HG03039 (cell line): ENCODE data around the gene TLK1.
"Not testable (repeated sequence)": the region's sequence is repeated elsewhere in the genome, so short reads cannot be mapped to it uniquely, and the experiment has no call there.

Experiments
- ATAC-seq: cut with Tn5 transposase; IDR thresholded peaks from one replicate; pipeline ENCODE4 v1.9.1; 2021; ENCODE audit warnings: mild to moderate bottlenecking, moderate library complexity; ENCODE audit not compliant: unreplicated experiment

The TLK1 gene

GRCh38 chr2:171086352-171087290 lies 74.1 kb downstream of the TLK1 start:
- no peak for ATAC-seq

DNA sequence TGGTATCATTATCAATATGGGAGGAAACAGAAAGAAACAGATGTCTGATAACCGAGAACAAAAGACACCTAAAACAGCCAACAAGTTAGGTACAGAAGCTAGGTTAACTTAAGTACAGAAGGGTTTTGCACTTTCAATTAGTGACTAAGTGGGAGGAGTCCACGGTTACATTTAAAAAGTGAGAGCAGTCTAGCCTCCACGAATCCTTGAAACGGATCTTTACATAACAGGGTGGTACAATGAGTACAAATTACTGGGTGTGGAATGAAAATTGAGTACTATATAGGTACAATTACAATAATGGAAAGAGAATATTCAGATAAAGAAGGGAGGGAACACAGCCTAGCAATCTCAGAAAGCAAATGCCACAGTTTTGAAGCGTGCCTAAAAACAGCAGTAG lies 76.6 kb downstream of the TLK1 start:
- no peak for ATAC-seq

- ATAC-seq: no peak
These were observed 77.2 kb downstream of the TLK1 start for GRCh38 chr2:171083451-171083850.

DNA sequence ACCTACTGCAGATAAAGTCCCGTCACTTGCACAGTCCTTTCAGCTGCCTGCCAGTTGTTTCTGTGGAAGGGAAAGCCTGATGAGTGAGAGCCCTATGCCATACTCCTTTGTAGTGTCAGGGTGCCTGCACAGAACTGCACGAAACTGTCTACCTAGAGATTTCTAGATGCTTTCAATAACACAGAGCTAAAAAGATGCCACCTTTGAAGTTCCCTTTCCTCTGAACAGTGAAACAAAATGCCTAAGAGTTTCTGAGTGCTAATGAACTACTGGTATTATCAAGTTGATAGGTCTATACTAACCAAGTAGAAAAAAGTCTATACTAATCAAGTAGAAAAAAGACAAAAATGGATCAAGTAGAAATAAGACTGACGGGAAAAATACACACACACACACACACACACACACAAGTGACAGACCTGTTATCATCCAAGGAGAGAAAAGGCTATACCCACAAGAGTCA lies 79.0 kb downstream of the TLK1 start:
- no peak for ATAC-seq

DNA sequence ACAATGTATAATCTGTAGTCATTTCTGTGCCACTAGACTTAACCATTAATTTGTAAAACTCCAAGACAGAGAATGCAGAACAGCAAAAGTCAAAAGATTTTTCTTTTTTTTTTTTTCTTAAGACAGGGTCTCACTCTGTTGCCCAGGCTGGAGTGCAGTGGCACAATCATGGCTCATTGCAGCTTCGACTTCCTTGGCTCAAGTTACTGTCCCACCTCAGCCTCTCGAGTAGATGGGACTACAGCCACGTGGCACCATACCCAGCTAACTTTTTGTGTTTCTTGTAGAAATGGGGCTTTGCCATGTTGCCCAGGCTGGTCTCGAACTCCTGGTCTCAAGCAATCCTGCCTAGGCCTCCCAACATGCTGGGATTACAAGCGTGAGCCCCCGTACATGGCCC lies 80.1 kb downstream of the TLK1 start:
- no peak for ATAC-seq

DNA sequence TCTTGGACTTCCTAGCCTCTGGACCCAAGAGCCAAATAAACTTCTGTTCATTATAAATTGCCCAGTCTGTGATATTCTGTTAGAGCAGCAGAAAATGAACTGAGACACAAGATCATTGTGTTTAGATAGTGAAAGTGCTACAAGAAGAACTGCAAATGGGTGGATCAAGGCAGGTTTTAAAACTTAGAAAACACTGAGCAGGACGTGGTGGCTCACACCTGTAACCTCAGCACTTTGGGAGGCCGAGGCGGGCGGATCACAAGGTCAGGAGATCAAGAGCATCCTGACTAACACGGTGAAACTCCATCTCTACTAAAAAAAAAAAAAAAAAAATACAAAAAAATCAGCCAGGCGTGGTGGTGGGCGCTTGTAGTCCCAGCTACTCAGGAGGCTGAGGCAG lies 84.3 kb downstream of the TLK1 start:
- ATAC-seq: not testable (repeated sequence)

GRCh38 chr2:171072164-171072563 lies 88.5 kb downstream of the TLK1 start:
- ATAC-seq: no peak

- ATAC-seq: no peak
These were observed 91.3 kb downstream of the TLK1 start for GRCh38 chr2:171069286-171069956.

- no peak for ATAC-seq
These were observed 94.6 kb downstream of the TLK1 start for GRCh38 chr2:171066110-171066509.

- ATAC-seq: no peak
These were observed 103.1 kb downstream of the TLK1 start for GRCh38 chr2:171057575-171057974.

GRCh38 chr2:171056307-171056706 lies 104.4 kb downstream of the TLK1 start:
- no peak for ATAC-seq

DNA sequence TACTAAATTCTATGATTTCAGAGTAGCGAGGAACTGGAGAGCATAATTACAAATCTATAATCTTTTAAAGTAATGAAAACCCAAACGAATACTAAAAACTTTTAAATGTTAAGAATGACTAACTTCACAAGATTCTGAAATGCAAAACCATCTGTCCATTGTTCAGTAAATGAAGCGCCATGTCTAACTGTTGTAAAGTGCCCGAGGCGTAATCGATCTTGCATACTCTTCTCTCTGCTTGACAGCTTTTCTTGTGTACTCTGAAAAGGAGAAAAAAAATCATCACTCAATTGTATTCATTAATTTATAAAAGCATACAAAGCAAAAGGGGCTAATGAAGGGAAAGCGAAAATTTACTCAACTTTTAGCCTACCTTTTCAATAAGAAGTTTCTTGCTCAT lies 111.0 kb downstream of the TLK1 start:
- ATAC-seq: no peak

- ATAC-seq: no peak
These were observed 114.6 kb downstream of the TLK1 start for GRCh38 chr2:171046048-171046560.

DNA sequence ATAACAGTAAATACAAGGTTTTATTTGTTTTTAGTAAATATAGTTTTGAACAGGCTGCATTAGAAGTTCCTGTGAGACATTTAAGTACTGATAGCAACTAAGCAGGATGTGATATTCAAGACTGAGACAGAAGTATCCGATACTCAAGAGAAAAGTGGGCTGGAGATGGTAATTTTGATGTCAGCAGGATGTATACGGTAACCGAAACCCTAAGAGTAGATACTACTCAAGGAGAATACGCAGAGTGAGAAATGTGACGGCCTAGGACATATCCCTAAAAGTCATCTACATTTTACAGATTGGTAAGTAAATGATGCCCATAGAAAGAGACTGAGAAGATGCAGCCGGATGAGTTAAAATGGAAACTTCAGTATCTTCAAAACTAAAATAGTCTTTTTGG lies 116.3 kb downstream of the TLK1 start:
- no peak for ATAC-seq

DNA sequence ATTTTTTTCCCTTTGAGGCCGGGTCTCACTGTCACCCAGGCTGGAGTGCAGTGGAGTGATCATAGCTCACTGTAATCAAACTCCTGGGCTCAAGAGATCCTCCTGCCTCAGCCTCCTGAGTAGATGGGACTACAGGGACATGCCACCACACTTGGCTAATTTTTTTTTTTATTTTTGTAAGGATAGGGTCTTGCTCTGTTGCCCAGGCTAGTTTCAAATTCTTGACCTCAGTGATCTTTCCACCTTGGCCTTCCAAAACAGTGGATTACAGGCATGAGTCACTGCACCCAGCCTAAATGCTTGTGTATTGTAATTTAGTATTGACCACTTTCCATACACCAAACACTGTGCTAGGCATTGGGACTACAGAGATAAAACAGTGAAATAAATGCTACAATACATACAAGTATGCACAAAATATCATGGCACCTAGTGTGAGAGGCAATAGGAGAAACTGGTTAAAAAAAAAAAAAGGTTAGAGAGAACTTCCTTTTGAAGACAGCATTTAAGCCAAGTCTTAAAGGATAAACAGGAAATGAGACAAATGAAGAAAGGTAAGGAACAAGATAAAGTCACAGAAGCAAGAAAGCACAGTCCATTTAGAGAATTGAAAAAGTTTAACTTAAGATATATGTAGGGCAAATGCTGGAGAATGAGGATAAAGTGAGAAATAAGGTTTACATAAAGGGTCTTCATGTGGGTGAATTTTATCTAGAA lies 118.3 kb downstream of the TLK1 start:
- no peak for ATAC-seq

DNA sequence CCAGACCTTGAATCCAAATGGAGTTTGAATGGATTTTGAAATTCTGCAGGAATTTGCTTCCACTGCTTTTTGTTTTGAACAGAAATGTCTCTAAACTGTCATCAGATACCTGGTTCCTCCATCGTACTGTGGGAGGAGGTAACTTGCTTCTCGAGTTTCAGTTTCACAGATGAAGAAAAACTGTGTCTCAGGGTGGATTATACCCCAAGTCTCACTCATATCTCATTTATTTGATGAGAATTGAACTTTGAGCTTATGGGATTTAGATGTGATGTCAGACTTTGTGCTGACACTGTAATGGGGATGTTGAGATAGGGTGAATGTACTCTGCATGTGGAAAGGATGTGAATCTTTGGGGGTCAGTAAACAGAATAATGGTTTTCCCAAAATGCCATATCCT lies 124.2 kb downstream of the TLK1 start:
- no peak for ATAC-seq

DNA sequence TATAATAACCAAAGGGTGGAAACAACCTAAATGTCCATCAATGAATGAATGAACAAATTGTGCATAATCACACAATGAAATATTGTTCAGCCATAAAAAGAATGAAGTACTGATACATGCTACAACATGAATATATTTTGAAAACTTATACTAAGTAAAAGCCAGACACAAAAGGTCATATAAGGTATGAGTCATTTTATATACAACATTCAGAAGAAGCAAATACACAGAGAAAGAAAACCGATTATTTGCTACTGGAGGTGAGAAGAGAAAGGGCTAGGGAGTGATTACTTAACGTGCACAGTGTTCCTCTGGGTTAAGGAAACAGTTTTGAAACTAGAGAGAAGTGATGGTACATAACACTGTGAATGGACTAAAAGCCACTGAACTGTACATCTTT lies 126.4 kb downstream of the TLK1 start:
- ATAC-seq: no peak

DNA sequence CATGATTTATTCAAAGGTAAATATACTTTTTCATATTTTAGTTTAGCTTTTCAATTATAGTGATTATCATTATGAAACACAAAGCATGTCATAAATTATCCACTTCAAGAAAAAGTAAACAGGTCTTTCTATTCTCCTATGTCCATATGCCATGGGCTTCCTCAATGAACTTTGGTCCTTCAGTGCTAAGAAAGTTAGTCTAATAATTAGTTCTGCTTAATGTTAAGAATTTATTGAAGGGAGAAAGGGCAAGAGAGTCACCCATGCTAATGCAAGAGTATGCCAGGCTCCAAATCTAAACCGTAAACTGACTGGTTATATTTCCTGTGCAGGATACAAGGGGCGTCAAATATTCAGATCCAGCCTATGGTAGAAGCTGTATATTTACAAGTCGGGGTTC lies 135.5 kb downstream of the TLK1 start:
- ATAC-seq: no peak

DNA sequence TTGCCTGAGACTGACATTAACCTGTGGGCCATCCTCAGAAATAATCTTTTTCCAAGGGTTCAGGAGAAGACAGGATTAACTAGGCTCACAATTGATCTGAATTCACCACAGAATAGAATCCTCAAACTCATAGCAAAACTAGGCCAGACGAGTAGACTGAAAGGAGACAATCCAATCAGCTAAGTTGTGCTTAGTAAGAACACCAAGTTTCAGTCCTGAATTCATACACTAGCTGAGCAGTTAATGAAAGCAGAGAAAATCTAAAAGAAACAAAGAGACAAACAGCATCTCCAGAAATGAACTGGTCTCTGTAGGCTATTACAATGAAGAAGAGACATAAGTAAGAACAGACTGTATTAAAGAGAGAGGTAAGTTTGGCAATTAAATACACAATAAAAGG lies 142.2 kb downstream of the TLK1 start:
- ATAC-seq: peak; percentile 82

- no peak for ATAC-seq
These were observed 144.6 kb downstream of the TLK1 start for GRCh38 chr2:171016125-171016524.

DNA sequence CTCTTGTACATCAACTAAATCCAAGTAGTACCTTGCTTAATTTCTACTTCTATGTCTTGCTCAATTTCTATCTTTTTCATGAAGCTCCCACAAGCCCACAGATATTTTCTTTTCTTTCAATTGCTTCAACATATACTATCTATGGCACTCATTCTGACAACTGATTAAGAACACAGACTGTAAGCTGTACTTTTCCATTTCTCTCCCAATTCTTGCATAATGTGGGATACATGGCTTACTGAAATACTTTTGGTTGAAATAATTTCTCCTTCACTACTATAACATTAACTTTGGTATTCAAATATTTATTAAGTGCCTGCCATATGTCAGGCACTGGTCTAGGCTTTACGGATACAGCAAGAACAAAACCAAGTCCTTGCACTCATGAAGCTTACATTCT lies 146.8 kb downstream of the TLK1 start:
- ATAC-seq: no peak
